ES-I3 (cell line): ENCODE results near the gene ATP8B4.

Experiments
- H3K36me3 ChIP-seq: 2 replicates; pipeline ENCODE4 v1.6.1; 2013; ENCODE audit warnings: mild to moderate bottlenecking, low read length, control low read depth, moderate library complexity; ENCODE audit not compliant: insufficient read depth
- H3K4me1 ChIP-seq: 2 replicates; pipeline ENCODE4 v1.6.1; 2013; ENCODE audit warnings: mild to moderate bottlenecking, control low read depth, low read length; ENCODE audit not compliant: insufficient read depth
- H3K9ac ChIP-seq: 2 replicates; pipeline ENCODE4 v1.6.1; 2013; ENCODE audit warnings: low read depth, mild to moderate bottlenecking, low read length, moderate library complexity
- H3K9me3 ChIP-seq: 2 replicates; pipeline ENCODE4 v1.6.1; 2013; ENCODE audit warnings: mild to moderate bottlenecking, low read length, moderate library complexity; ENCODE audit not compliant: control insufficient read depth, insufficient read depth

The ATP8B4 gene

GRCh38 chr15:50075319-50075718, 43.7 kb downstream of the ATP8B4 start:
- Histone ChIP-seq H3K4me1 (no peaks in the 10 kb centered on the region), H3K9me3 (no peaks in the 10 kb centered on the region), H3K9ac (no peak overlapping the region), H3K36me3 (no peaks in the 10 kb centered on the region)

GRCh38 chr15:50071551-50072258, 47.3 kb downstream of the ATP8B4 start:
- H3K36me3 ChIP-seq = no peaks in the 10 kb centered on the region
- H3K4me1 ChIP-seq = no peaks in the 10 kb centered on the region
- H3K9ac ChIP-seq = no peak overlapping the region
- no peaks in the 10 kb centered on the region for H3K9me3 ChIP-seq

- no peaks in the 10 kb centered on the region for H3K9me3 ChIP-seq
- H3K9ac ChIP-seq = no peak overlapping the region
- no peaks in the 10 kb centered on the region for H3K36me3 ChIP-seq
These were observed 51.0 kb downstream of the ATP8B4 start for GRCh38 chr15:50068016-50068415.

GRCh38 chr15:50067254-50067653, 51.8 kb downstream of the ATP8B4 start:
- no peak overlapping the region for H3K9ac ChIP-seq
- no peaks in the 10 kb centered on the region for H3K9me3 ChIP-seq
- no peaks in the 10 kb centered on the region for H3K4me1 ChIP-seq
- H3K36me3 ChIP-seq = no peaks in the 10 kb centered on the region

More at GRCh38 chr15:50068016-50068415, 51.0 kb downstream of the ATP8B4 start:
- no peaks in the 10 kb centered on the region for H3K4me1 ChIP-seq

GRCh38 chr15:50066666-50067065, 52.4 kb downstream of the ATP8B4 start:
- H3K9me3 ChIP-seq = no peaks in the 10 kb centered on the region
- H3K36me3 ChIP-seq = no peaks in the 10 kb centered on the region
- H3K4me1 ChIP-seq = no peaks in the 10 kb centered on the region
- no peak overlapping the region for H3K9ac ChIP-seq

- no peaks in the 10 kb centered on the region for H3K9me3 ChIP-seq
- no peak overlapping the region for H3K9ac ChIP-seq
- H3K4me1 ChIP-seq = no peaks in the 10 kb centered on the region
These were observed 52.8 kb downstream of the ATP8B4 start for GRCh38 chr15:50066202-50066601.

GRCh38 chr15:50065279-50065678, 53.8 kb downstream of the ATP8B4 start:
- H3K36me3 ChIP-seq = no peaks in the 10 kb centered on the region
- peaks cover 3% of the 10 kb centered on the region; the same call in 1 of the 2 replicates for H3K4me1 ChIP-seq

More at GRCh38 chr15:50066202-50066601, 52.8 kb downstream of the ATP8B4 start:
- no peaks in the 10 kb centered on the region for H3K36me3 ChIP-seq

GRCh38 chr15:50064673-50065072, 54.4 kb downstream of the ATP8B4 start:
- no peaks in the 10 kb centered on the region for H3K36me3 ChIP-seq
- H3K4me1 ChIP-seq = peaks cover 3% of the 10 kb centered on the region; the same call in 1 of the 2 replicates
- no peaks in the 10 kb centered on the region for H3K9me3 ChIP-seq
- H3K9ac ChIP-seq = no peak overlapping the region

More at GRCh38 chr15:50065279-50065678, 53.8 kb downstream of the ATP8B4 start:
- Histone ChIP-seq H3K9me3 (no peaks in the 10 kb centered on the region), H3K9ac (no peak overlapping the region)

GRCh38 chr15:50063226-50063625, 55.8 kb downstream of the ATP8B4 start:
- H3K36me3 ChIP-seq = no peaks in the 10 kb centered on the region
- no peak overlapping the region for H3K9ac ChIP-seq
- peaks cover 8% of the 10 kb centered on the region; the same call in 1 of the 2 replicates for H3K4me1 ChIP-seq
- no peaks in the 10 kb centered on the region for H3K9me3 ChIP-seq

GRCh38 chr15:50061503-50061902, 57.5 kb downstream of the ATP8B4 start:
- Histone ChIP-seq H3K9me3 (no peaks in the 10 kb centered on the region), H3K4me1 (peaks cover 8% of the 10 kb centered on the region; the same call in 1 of the 2 replicates), H3K36me3 (no peaks in the 10 kb centered on the region), H3K9ac (no peak overlapping the region)

GRCh38 chr15:50059883-50060282, 59.1 kb downstream of the ATP8B4 start:
- no peak overlapping the region for H3K9ac ChIP-seq

GRCh38 chr15:50059203-50059772, 59.7 kb downstream of the ATP8B4 start:
- Histone ChIP-seq H3K4me1 (peaks cover 8% of the 10 kb centered on the region; the same call in 1 of the 2 replicates), H3K36me3 (no peaks in the 10 kb centered on the region), H3K9ac (no peak overlapping the region), H3K9me3 (no peaks in the 10 kb centered on the region)

More at GRCh38 chr15:50059883-50060282, 59.1 kb downstream of the ATP8B4 start:
- H3K4me1 ChIP-seq = peaks cover 8% of the 10 kb centered on the region; the same call in 1 of the 2 replicates
- H3K36me3 ChIP-seq = no peaks in the 10 kb centered on the region
- H3K9me3 ChIP-seq = no peaks in the 10 kb centered on the region

GRCh38 chr15:50057905-50058639, 61.0 kb downstream of the ATP8B4 start:
- H3K36me3 ChIP-seq = no peaks in the 10 kb centered on the region
- peaks cover 8% of the 10 kb centered on the region; the same call in 1 of the 2 replicates for H3K4me1 ChIP-seq
- H3K9ac ChIP-seq = no peak overlapping the region
- H3K9me3 ChIP-seq = no peaks in the 10 kb centered on the region

GRCh38 chr15:50057196-50057595, 61.8 kb downstream of the ATP8B4 start:
- no peaks in the 10 kb centered on the region for H3K36me3 ChIP-seq
- H3K9ac ChIP-seq = no peak overlapping the region
- peaks cover 8% of the 10 kb centered on the region; the same call in 1 of the 2 replicates for H3K4me1 ChIP-seq
- no peaks in the 10 kb centered on the region for H3K9me3 ChIP-seq
